Gastrocnemius medialis (tissue), 4 donors: ENCODE measurements around the gene MMP15. TPM values are rescaled to one million over a fixed set of nuclear protein-coding genes. Genes with fewer than 3 reads are reported as not detected.

Source experiments
- ATAC-seq, 2 donors: fragments of 150-250 bp; one replicate each; pipeline ENCODE4 v1.9.1; 2016
- DNase-seq, 2 donors: peaks; one replicate each; pipeline ENCODE4 v3.0.0-alpha.2; 2019
- H3K27ac ChIP-seq, 4 donors: fragments of 200-600 bp; sonication (generic); 1 replicate in 1 of 4; 2 replicates in 3 of 4; pipeline ENCODE4 v1.5.1; 2016 to 2018; ENCODE audit warnings: mild to moderate bottlenecking in 2 of 4, moderate library complexity in 1 of 4
- H3K27me3 ChIP-seq, 3 donors: fragments of 200-600 bp; sonication (generic) in 2 of 3; 1 replicate in 1 of 3; 2 replicates in 2 of 3; pipeline versions ENCODE4 v1.5.1 to v1.6.0; 2016 to 2019; ENCODE audit warnings: mild to moderate bottlenecking in 1 of 3, moderate library complexity in 1 of 3
- H3K36me3 ChIP-seq, 2 donors: fragments of 200-600 bp; sonication (generic) in 1 of 2; one replicate each; pipeline ENCODE4 v1.5.1; 2017 to 2018
- H3K4me1 ChIP-seq, 2 donors: fragments of 200-600 bp; sonication (generic) in 1 of 2; one replicate each; pipeline ENCODE4 v1.5.1; 2016 to 2017; ENCODE audit warnings: mild to moderate bottlenecking in 2 of 2
- H3K4me3 ChIP-seq, 4 donors: fragments of 200-600 bp; sonication (generic) in 3 of 4; 1 replicate in 1 of 4; 2 replicates in 3 of 4; pipeline ENCODE4 v1.5.1; 2016 to 2019; ENCODE audit warnings: mild to moderate bottlenecking in 2 of 4
- H3K9me3 ChIP-seq, 3 donors: fragments of 200-600 bp; sonication (generic) in 2 of 3; 1 replicate in 1 of 3; 2 replicates in 2 of 3; pipeline ENCODE4 v1.5.1; 2016 to 2019
- POLR2A ChIP-seq, 2 donors: fragments of 450-650 bp; IDR thresholded peaks; one replicate each; pipeline ENCODE4 v1.6.1; 2017; ENCODE audit warnings: antibody characterized with exemption in 2 of 2, mild to moderate bottlenecking in 2 of 2, moderate library complexity in 2 of 2
- in situ Hi-C, 4 donors: fragments of 200-750 bp; cut with MboI; loops; one replicate each; pipeline versions ENCODE4 v1.15.0 to v1.8.0; 2017; ENCODE audit warnings: low sequenced_read_pairs in 4 of 4
- intact Hi-C: fragments of 100-400 bp; cut with DNase I; formaldehyde crosslinking; loops from one replicate; pipeline ENCODE4 v1.15.1; 2023; ENCODE audit warnings: low total_unique reads
- total RNA-seq, 4 donors: library from RNA; depleted of rRNA; stranded (reverse); fragments of >200 nt; gene quantifications; one replicate each; pipeline versions ENCODE4 v1.1.0 to v1.2.3, GENCODE V29; 2016
- TF ChIP-seq, protein P1 (sequence below), 5 experiments: fragments of 450-650 bp in 3 of 5; fragments of 200-600 bp in 2 of 5; sonication (generic) in 2 of 5; IDR thresholded peaks in 4 of 5; conservative IDR thresholded peaks in 1 of 5; 1 replicate in 4 of 5; 2 replicates in 1 of 5; pipeline ENCODE4 v1.5.1; 2016 to 2019; ENCODE audit warnings: antibody characterized with exemption in 5 of 5, mild to moderate bottlenecking in 3 of 5, moderate library complexity in 3 of 5

The MMP15 gene
- total RNA-seq, 4 donors from 2014 or later: 2.9 to 8.1 (median 4.9) TPM

DNA sequence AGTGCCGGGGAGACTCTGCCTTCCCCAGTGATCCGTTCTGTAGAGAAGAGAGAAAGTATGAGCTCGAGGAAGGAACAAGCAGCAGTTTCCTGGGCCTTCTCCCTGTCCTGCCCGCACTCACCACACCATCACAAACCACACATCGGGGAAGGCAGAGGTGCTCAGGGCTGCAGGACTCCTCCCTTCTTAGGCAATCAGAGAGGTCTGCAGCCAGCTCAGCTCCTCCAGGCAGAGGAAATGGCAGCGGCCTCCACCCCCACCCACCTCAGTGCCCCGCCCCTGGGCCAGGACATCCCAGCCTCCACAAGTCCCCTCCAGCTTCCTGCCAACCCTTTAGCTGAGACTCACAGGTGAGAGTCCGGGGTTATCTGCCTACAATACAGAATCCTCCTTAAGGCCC lies 27.1 kb upstream of the MMP15 start:
- Histone ChIP-seq H3K4me3 (no peak overlapping the region), H3K27ac (no peak overlapping the region), H3K36me3 (peaks cover 0 to 52% of the 10 kb centered on the region in 2 donors), H3K9me3 (no peaks in the 10 kb centered on the region), H3K27me3 (no peaks in the 10 kb centered on the region), H3K4me1 (peaks cover 13 to 21% of the 10 kb centered on the region in 2 donors)
- ATAC-seq (no peak), DNase-seq (peak in 1 of 2 donors; percentile 16)
- intact Hi-C loops (no loop called here), in situ Hi-C loops (no loop called here)
- TF ChIP-seq POLR2A (IDR thresholded peaks at IDR 0.05): no peak
- TF ChIP-seq, protein P1, sequence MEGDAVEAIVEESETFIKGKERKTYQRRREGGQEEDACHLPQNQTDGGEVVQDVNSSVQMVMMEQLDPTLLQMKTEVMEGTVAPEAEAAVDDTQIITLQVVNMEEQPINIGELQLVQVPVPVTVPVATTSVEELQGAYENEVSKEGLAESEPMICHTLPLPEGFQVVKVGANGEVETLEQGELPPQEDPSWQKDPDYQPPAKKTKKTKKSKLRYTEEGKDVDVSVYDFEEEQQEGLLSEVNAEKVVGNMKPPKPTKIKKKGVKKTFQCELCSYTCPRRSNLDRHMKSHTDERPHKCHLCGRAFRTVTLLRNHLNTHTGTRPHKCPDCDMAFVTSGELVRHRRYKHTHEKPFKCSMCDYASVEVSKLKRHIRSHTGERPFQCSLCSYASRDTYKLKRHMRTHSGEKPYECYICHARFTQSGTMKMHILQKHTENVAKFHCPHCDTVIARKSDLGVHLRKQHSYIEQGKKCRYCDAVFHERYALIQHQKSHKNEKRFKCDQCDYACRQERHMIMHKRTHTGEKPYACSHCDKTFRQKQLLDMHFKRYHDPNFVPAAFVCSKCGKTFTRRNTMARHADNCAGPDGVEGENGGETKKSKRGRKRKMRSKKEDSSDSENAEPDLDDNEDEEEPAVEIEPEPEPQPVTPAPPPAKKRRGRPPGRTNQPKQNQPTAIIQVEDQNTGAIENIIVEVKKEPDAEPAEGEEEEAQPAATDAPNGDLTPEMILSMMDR (IDR thresholded peaks at IDR 0.05 in 4 of 5, conservative IDR thresholded peaks at IDR 0.05 in 1 of 5): no peak

DNA sequence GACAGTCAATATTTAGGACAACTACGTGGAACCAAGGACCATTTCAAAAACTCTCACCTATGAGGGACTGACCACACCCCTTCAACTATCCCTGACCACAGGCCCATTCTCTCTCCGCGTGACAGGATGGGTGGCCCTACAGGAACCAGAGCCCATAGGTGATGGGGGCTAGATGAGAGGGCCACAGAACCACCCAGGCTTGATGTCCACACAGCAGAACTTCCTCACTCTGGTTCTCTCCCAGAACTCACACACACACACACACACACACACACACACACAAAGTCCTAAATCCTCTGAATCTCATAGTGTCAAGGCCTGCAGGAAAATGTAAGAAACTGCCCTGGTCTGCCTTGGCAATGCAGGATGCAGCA lies 26.6 kb upstream of the MMP15 start:
- no peak for DNase-seq
- no peaks in the 10 kb centered on the region for H3K9me3 ChIP-seq
- in situ Hi-C loops: no loop called here
- peaks cover 13 to 21% of the 10 kb centered on the region in 2 donors for H3K4me1 ChIP-seq
- H3K36me3 ChIP-seq: peaks cover 0 to 51% of the 10 kb centered on the region in 2 donors
- peak overlapping the region in 2 of 4 donors; percentile 77 to 80 for H3K4me3 ChIP-seq
- no peak for TF ChIP-seq POLR2A (IDR thresholded peaks at IDR 0.05)
- TF ChIP-seq, protein P1 (IDR thresholded peaks at IDR 0.05 in 4 of 5, conservative IDR thresholded peaks at IDR 0.05 in 1 of 5): no peak
- no peak for ATAC-seq
- H3K27me3 ChIP-seq: no peaks in the 10 kb centered on the region
- peak overlapping the region in 2 of 4 donors; percentile 97 to 98 for H3K27ac ChIP-seq
- intact Hi-C loops: no loop called here

DNA sequence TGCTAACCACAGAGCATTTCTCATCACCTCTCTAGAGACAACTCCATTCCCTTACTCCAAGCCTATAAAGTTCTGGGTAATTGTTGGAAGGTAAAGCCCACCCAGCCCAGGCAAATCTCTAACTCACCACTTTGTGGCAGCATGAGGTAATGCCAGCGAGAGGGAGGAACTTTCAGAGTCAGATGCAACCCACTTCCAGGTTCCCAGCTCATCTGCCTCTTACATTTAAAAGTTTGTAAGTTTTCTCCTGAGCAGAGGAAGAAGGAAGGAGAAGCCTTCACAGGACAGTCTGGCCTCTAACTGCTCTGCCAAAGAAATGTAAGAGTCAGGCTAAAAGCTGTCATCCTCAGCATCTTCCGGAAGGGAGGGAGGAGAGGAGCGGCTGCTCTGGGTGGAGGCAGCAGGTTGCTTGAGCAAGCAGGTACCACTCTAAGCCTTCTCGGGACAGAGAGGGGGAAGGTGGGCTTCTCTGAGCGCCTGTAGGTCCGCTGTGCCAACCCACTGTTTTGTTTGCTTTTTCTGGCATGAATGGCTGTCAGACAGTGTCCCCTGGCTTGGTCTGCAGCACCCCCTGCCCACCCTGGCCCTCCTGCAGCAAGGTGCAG lies 26.1 kb upstream of the MMP15 start:
- peaks cover 0 to 46% of the 10 kb centered on the region in 2 donors for H3K36me3 ChIP-seq
- peak overlapping the region; percentile 69 to 80 (median 76) for H3K4me3 ChIP-seq
- peak overlapping the region; percentile 97 to 99 (median 98) for H3K27ac ChIP-seq
- H3K9me3 ChIP-seq: no peaks in the 10 kb centered on the region
- in situ Hi-C loops: no loop called here
- peaks cover 13 to 21% of the 10 kb centered on the region in 2 donors for H3K4me1 ChIP-seq
- intact Hi-C loops: no loop called here
- ATAC-seq (no peak), DNase-seq (no peak)
- no peaks in the 10 kb centered on the region for H3K27me3 ChIP-seq
- TF ChIP-seq, protein P1 (IDR thresholded peaks at IDR 0.05 in 4 of 5, conservative IDR thresholded peaks at IDR 0.05 in 1 of 5): no peak
- TF ChIP-seq POLR2A (IDR thresholded peaks at IDR 0.05): no peak

DNA sequence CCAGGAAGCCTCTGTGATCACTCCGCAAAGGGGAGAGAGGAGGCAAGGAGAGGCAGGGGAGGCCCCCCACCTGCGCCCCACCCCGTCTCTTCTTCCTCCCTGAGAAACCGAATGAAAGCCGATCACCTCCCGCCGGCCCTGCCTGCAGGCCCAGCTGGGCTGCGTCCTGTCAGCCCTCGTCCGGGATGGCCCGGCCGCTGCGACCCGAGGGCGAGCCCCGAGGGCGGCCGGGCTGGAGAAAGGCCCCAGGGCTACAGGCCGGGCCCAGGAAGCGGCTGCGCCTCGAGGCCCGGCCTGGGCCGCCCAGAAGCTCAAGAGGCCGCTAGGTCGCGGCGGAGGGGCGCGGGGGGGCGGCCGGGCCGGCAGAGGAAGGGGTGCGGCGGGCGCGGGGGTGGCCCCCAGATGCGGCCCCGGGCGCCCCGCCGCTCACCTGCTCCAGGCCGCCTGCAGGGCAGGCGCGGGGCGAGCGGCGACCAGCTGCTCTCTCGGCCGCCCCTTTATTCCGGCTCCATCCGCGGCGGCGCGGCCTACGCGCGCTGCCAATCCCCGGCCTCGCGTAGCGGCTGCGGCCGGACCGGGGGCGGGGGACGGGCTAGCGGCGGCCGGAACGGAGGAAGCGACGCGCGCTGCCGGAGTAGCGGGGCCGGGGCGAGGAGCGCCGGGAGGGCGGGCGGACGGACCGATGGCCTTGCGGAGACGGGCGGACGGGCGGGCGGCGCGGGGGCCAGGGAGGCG lies 25.4 kb upstream of the MMP15 start, which contains the start of gene ZNF319:
TSS of gene ZNF319 (minus strand) at position 702 of the 735 bp plus-strand sequence. CDS start 2,407 bp downstream, outside the sequence.
- DNase-seq (no peak), ATAC-seq (peak; percentile 30 to 45)
- in situ Hi-C loops: loop anchor here (5.0 to 25.0 kb wide), 5 partner anchors 98 to 263 kb away; partner anchors contain the start of gene KATNB1 (in 1 of the 4)
- Histone ChIP-seq H3K27me3 (no peaks in the 10 kb centered on the region), H3K36me3 (peaks cover 0 to 39% of the 10 kb centered on the region in 2 donors), H3K4me1 (peaks cover 19 to 21% of the 10 kb centered on the region in 2 donors), H3K27ac (peak within 1 kb of the TSS; percentile 97 to 99 (median 98)), H3K4me3 (peak within 1 kb of the TSS; percentile 69 to 88 (median 78)), H3K9me3 (no peaks in the 10 kb centered on the region)
- intact Hi-C loops: loop anchor here (1.0 to 10.0 kb wide), 6 partner anchors 25 to 553 kb away; partner anchors contain the start of genes CIAPIN1, COQ9 and MMP15
- TF ChIP-seq, protein P1 (IDR thresholded peaks at IDR 0.05 in 4 of 5, conservative IDR thresholded peaks at IDR 0.05 in 1 of 5): no peak
- TF ChIP-seq POLR2A (IDR thresholded peaks at IDR 0.05): no peak
